Upper lobe of left lung (tissue), 4 donors: Measurements from ENCODE around the gene OVCH1.

ENCODE experiments used
- EP300 ChIP-seq, 4 donors: sonication (generic); formaldehyde crosslinking; IDR thresholded peaks; one replicate each; pipeline ENCODE4 v1.5.1; 2017; ENCODE audit warnings: antibody characterized with exemption in 4 of 4, control low read depth in 2 of 4
- POLR2A ChIP-seq, 4 donors: fragments of 450-650 bp; IDR thresholded peaks; one replicate each; pipeline ENCODE4 v1.5.1; 2016 to 2017; ENCODE audit warnings: antibody characterized with exemption in 4 of 4, mild to moderate bottlenecking in 2 of 4
- POLR2AphosphoS5 ChIP-seq, 2 donors: sonication (generic); formaldehyde crosslinking; IDR thresholded peaks; one replicate each; pipeline ENCODE4 v1.5.1; 2017; ENCODE audit warnings: antibody characterized with exemption in 2 of 2
- TF ChIP-seq, protein P1 (sequence below), 6 experiments: fragments of 450-650 bp in 4 of 6; fragments of 200-600 bp in 2 of 6; sonication (generic) in 2 of 6; IDR thresholded peaks; one replicate each; pipeline ENCODE4 v1.5.1; 2016 to 2019; ENCODE audit warnings: antibody characterized with exemption in 6 of 6

DNA sequence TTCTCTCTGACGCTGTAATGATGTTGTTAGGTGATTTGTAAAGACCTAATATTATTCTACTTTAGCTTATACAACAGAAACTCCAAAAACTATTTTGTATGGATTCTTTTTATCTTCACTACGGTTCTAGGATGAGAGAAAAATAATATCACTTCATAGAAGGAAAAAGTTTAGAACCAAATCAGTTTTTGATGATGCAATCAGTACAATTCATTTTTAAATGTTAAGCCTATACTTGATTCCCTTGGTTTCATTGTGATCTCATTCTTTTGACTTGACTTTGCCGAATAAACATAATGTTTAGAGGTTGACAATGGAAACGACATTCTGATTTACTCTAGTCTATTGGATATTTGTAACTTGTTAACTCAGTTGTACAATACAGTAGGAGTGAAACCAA is 91.9 kb downstream of the OVCH1 start:
- TF ChIP-seq POLR2A (IDR thresholded peaks at IDR 0.05) = no peak
- TF ChIP-seq, protein P1, sequence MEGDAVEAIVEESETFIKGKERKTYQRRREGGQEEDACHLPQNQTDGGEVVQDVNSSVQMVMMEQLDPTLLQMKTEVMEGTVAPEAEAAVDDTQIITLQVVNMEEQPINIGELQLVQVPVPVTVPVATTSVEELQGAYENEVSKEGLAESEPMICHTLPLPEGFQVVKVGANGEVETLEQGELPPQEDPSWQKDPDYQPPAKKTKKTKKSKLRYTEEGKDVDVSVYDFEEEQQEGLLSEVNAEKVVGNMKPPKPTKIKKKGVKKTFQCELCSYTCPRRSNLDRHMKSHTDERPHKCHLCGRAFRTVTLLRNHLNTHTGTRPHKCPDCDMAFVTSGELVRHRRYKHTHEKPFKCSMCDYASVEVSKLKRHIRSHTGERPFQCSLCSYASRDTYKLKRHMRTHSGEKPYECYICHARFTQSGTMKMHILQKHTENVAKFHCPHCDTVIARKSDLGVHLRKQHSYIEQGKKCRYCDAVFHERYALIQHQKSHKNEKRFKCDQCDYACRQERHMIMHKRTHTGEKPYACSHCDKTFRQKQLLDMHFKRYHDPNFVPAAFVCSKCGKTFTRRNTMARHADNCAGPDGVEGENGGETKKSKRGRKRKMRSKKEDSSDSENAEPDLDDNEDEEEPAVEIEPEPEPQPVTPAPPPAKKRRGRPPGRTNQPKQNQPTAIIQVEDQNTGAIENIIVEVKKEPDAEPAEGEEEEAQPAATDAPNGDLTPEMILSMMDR (IDR thresholded peaks at IDR 0.05) = no peak
- no peak for TF ChIP-seq EP300 (IDR thresholded peaks at IDR 0.05)
- TF ChIP-seq POLR2AphosphoS5 (IDR thresholded peaks at IDR 0.05) = no peak
